ENCODE data around the gene OGFOD2.

The OGFOD2 gene

DNA sequence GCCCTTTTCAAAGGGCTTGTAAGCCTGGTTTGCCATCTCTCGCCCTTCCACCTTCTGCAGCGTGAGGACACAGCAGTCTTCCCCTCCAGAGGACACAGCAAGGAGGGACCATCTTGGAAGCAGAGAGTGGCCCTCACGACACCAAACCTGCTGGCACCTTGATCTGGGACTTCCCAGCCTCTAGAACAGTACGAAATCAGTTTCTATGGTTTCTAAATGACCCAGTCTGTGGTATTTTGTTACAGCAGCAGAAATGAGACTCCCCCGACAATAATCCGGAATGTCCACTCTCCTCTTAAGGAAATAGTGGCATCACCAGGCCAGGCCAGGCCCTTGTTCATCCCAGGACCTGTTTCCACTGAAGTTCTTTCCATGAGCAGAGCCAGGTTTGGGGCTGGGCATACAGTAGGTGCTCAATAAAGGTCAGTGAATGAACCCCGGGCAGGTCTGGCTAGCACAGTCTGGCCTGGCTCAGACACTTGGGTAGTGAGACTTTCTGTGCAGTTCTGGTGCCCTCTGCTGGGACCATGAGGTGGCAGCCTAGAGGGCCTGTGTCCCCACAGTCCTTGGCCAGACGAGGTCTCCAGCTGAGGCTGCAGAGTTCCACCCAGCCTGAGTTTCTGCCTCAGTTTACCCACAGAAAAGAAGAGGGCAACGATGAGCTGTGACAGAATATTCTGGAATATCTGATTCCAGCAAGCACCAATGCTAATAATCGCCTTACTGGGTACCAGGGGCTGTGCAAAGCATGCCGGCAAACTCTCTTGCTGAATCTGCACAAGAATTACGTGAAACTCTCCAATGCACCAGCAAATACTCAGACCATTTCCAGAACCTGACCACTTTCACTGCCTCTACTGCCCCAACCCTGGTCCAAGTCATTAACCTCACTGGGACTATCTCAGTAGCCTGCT lies 22.8 kb upstream of the OGFOD2 start:
- DNase-seq: peak; percentile 60

GRCh38 chr12:122955156-122955555 lies 19.9 kb upstream of the OGFOD2 start:
- no peak for DNase-seq

GRCh38 chr12:122956035-122956434 lies 19.0 kb upstream of the OGFOD2 start:
- no peak for DNase-seq

DNA sequence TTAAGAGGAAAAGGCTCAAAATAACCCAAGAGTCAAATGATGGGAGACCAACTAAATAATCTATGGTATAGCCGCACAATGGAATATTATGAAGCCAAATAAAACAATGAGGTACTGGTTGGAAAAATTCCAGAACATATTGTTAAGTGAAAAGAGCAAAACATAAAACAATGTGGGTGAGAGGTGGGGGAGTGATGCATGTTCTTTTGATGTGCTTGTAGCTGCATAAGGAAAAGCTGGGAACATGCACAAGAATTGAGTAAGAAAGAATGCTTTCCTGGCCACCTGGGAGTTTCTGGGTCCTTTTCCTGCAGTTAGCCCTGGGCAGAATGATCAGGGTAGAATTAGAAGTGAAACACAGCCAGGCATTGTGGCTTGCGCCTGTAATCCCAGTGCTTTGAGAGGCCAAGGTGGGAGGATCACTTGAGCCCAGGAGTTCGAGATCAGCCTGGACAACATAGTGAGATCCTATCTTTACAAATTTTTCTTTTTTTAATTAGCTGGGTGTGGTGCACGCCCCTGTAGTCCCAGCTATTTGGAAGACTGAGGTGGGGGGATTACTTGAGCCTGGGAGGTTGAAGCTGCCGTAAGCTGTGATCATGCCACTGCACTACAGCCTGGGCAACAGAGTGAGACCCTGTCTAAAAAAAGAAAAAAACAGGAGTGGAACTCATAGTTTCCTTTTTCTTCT lies 16.7 kb upstream of the OGFOD2 start:
- DNase-seq: no peak

GRCh38 chr12:122959566-122960192 lies 15.4 kb upstream of the OGFOD2 start:
- DNase-seq: no peak

DNA sequence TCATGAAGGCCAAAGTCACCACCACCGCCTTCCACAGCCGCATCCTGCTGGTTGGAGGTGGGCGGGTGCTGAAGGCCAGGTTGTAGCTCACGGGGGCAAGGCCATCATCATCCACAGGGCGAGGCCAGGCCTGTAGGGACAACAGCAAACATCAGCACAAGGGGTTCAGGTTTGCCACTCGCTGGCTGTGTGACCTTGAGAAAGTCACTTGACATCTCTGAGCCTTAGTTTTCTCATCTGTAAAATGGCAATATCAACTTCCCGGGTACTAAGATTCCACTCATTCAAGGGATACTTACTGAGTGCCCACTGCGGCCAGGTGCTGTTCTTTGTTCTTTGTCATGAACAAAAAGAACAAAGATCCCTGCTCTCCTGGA lies 14.9 kb upstream of the OGFOD2 start:
- no peak for DNase-seq

- DNase-seq: peak; percentile 15
Measured at GRCh38 chr12:122961531-122962329, 13.3 kb upstream of the OGFOD2 start.

DNA sequence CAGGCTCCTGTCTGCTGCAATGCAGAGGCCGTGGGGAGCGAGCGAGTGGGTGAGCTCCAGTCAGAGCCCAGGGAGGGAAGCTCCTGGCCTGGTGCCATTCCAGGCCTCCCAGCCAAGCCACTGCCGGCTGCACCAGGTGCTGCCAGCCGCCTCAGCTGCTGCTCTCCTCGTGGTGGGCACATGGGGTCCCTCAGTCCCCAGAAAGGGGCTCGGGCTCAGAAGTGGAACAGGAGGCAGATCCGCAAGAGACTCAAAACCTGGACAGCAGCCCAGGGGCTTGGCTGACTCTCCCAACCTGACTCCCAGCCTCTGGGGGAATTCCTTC lies 11.1 kb upstream of the OGFOD2 start:
- no peak for DNase-seq

DNA sequence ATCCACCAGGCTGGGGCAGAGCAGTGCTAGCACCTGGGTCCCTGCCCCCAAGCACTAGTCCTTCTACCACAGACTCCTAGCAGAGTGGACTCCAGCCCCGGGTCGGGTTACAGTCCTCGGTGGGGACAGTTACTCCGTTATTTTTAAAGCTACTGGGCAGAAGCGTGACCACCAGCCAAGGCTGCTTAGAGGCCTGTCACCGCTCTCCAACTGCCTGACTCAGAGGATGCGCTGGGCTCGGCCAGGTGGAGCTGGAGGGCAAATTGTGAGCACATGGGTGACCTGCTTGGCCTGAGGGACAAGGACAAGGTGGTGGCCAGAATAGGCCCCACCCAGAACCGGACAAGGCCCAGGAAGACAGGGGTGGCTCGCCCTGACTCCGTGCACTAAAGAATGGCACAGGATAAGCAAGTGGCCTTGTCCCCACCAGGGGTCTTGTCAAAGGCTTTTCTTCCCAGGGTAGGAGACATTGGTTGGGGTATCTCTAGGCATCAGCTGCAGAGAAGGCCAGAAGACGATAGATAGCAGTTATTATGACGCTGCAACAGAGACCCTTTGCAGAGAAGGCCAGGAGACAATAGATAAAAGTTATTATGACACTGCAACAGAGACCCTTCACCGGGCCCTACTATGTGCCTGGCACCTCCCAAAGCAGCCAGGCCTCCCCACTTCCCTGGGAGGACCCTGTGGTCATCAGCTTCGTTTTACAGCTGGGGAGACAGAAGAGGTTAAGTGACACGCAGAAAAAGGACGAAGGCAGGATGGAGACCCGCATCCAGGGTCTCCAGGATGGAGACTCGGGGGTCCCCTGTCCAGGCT lies 10.4 kb upstream of the OGFOD2 start:
- no peak for DNase-seq

- no peak for DNase-seq
Measured at GRCh38 chr12:122965321-122965751, 9.7 kb upstream of the OGFOD2 start.

- peak; percentile 96 for DNase-seq
Measured at GRCh38 chr12:122965851-122966742, 8.9 kb upstream of the OGFOD2 start, which contains the start of gene ABCB9. TSS of gene ABCB9 (minus strand) at chr12:122966463. CDS start at chr12:122960235, 6,228 bp downstream.

DNA sequence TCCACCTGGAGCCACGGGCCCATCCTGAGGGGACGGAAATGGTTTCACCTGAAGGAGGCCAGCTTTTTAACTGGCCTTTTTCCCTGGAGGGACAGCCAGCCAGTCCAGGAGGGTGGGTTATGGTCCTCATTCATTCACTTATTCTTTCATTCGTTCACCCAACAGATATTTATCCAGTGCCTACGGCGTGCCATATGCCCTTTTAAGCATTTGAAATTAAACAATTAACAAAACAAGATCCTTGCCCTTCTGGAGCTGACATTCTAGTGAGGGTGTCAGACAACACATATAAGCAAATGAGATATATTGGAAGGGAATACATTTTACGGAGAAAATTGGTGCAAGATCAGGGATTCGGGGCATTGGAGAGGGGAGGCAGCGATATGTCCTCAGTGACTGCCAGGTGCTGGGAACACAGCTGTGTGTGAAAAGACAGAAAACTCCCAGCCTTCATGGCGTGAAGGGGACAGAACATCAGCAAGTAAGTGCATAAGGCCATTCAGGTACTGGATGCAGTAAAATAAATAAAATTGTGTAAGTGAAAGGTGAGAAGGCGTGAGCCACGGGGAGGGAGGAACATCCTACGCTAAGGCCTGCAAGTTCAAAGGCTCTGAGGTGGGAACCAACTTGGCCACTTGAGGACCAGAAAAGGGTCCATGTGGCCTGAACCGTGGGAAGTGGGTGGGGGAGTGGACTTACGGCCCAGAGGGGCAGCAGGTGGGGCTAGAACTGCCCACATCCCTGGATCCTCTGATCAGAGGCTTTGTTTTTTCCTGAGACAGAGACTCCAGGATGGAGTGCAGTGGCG lies 8.1 kb upstream of the OGFOD2 start:
- no peak for DNase-seq

DNA sequence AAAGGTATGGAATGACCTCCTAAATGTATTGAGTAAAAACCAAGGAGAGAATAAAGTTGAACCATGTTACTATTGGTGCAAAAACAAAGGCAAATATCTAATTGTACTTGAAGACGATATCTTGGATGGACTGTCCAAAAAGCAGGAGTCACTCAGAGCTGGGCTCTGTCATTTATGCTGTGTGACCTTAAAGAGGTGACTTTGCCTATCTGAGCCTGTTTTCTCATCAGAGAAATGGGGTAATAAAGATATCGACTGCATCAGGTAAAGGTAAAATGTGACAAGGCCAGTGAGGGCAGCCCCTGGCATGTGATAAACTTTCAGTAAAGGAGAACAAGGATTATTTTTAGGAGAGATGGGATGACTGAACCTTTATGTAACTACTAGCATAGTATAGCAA lies 6.9 kb upstream of the OGFOD2 start:
- no peak for DNase-seq

GRCh38 chr12:122969676-122970075 lies 5.4 kb upstream of the OGFOD2 start:
- no peak for DNase-seq

GRCh38 chr12:122974274-122974891 lies 661 bp upstream of the OGFOD2 start:
- DNase-seq: peak; percentile 99

DNA sequence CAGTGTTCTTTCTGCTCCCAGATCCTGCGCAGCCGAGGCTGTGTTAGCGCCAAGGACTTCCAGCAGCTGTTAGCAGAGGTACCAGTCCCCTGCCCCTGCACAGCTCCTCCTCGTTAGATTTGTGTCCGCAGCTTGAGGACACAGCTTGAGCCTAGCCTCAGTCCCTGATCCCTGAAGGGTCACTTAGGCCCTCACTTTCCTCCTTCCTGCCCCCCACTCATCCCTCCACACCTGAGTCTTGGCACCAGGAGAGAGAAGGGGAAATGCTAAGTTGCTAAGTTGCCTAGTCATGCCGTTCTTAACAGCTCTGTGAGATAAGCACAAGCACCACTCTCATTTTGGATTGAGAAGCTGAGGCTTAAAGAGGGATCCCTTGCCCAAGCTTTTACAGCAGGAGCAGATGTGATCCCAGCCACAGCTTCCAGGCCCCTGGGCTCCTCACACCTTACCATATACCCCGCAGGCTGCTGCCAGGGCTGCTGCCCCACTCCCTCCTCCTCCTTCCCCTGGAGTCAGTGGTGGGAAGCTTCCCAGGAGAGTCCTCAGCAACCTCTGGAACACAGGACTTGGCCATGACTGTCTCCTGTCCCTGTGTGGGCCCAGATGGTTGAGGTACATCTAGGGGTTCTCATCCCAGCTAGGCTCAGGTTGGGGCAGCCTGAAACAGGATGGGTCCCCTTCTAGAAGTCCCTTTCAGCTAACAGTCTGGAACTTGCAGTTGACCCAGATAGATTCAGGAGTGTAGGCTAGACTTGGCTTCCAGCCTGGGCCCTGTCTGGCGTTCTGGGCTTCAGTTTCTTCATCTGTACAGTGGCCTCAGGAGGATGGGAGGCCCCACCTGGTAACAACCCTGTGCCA lies 975 bp downstream of the OGFOD2 start:
- DNase-seq: no peak

DNA sequence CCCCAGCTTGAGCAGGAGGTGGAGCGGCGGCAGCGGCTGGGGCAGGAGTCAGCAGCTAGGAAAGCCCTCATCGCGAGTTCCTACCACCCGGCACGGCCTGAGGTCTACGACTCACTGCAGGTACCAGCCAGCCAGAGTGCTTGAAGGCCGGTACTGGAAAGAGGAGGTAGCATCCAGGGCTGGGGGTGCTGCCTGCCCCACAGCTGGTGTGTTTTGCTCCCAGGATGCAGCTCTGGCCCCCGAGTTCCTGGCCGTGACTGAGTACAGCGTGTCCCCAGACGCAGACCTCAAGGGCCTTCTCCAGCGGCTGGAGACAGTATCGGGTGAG lies 1.6 kb downstream of the OGFOD2 start:
- DNase-seq: no peak

GRCh38 chr12:122977153-122977552 lies 2.1 kb downstream of the OGFOD2 start:
- no peak for DNase-seq

Data from NCI-H774 (cell line).